GM12878 (cell line): ENCODE data around the gene MTHFD1.

Experiments used
- POLR2A ChIP-seq: IDR thresholded peaks from 2 replicates; pipeline ENCODE4 v1.6.1; 2011; ENCODE audit warnings: low read depth, mild to moderate bottlenecking, low read length
- TCF12 ChIP-seq: IDR thresholded peaks from 2 replicates; pipeline ENCODE4 v1.6.1; 2011; ENCODE audit warnings: low read depth, mild to moderate bottlenecking, low read length

- TF ChIP-seq TCF12 (no peak), POLR2A (no peak)
Measured at GRCh38 chr14:64409126-64409920, 21.2 kb downstream of the MTHFD1 start.
